GM12878 (cell line): ENCODE results near the gene TLR5. TPM values are rescaled to one million over a fixed set of nuclear protein-coding genes. Genes with fewer than 3 reads are reported as not detected.

ENCODE experiments used
- ATAC-seq: fragments of 200-7000 bp; cut with Tn5 transposase; 3 replicates; pipeline ENCODE4 v1.9.1; 2020; ENCODE audit warnings: mild to moderate bottlenecking, moderate library complexity
- BruUV-seq: library from RNA; stranded (reverse); fragments of 400-500 nt; replicated peaks from 2 replicates; lab custom pipeline; 2021; lab: Mats Ljungman, UMichigan
- CTCF ChIA-PET: fragments of 300-600 bp; sonication (Branson Sonifier 250); formaldehyde crosslinking; extraction: SDS; loops from one replicate; lab custom pipeline; 2021; ENCODE audit warnings: inconsistent platforms; lab: Yijun Ruan, JAX
- POLR2A ChIA-PET: fragments of 350-600 bp; formaldehyde crosslinking; extraction: SDS; loops from one replicate; lab custom pipeline; 2021; ENCODE audit warnings: inconsistent platforms; lab: Charles Lee
- RAD21 ChIA-PET: fragments of 300-600 bp; sonication (Branson Sonifier 250); formaldehyde crosslinking; loops from one replicate; lab custom pipeline; 2023; ENCODE audit warnings: antibody characterized with exemption; ENCODE audit not compliant: unreplicated experiment; lab: Charles Lee
- SMC1A ChIA-PET: fragments of 300-600 bp; sonication (Branson Sonifier 250); formaldehyde crosslinking; loops from one replicate; lab custom pipeline; 2023; ENCODE audit not compliant: unreplicated experiment, uncharacterized antibody; lab: Charles Lee
- DNase-seq: peaks from one replicate; pipeline ENCODE4 v3.0.0-alpha.2; 2011; ENCODE audit warnings: low read depth, low spot score
- FAIRE-seq: peaks from 3 replicates; lab custom pipeline; 2011; peaks lifted over from hg19 to GRCh38; lab: Jason Lieb, UNC
- H2AFZ ChIP-seq: 2 replicates; pipeline ENCODE4 v1.6.0; 2011; ENCODE audit warnings: low read depth, low read length, control low read depth; ENCODE audit not compliant: control insufficient read depth
- H3K27ac ChIP-seq: 2 replicates; pipeline ENCODE4 v1.5.1; 2011; ENCODE audit warnings: control low read depth; ENCODE audit not compliant: control insufficient read depth, insufficient read depth
- H3K27me3 ChIP-seq, 2 experiments: replicated peaks in 1 of 2; 2 replicates each; pipeline versions ENCODE4 v1.6.0 to v1.6.1; 2011; ENCODE audit warnings: low read length in 1 of 2; ENCODE audit not compliant: control insufficient read depth in 2 of 2, insufficient read depth in 2 of 2
- H3K36me3 ChIP-seq, 2 experiments: 2 replicates each; pipeline ENCODE4 v1.5.1; 2011; ENCODE audit warnings: low read length in 1 of 2; ENCODE audit not compliant: control insufficient read depth in 2 of 2, insufficient read depth in 2 of 2
- H3K4me1 ChIP-seq: 2 replicates; pipeline ENCODE4 v1.6.1; 2011; ENCODE audit warnings: mild to moderate bottlenecking, low read length, moderate library complexity, mixed read lengths; ENCODE audit not compliant: control insufficient read depth, insufficient read depth
- H3K4me2 ChIP-seq: 2 replicates; pipeline ENCODE4 v1.6.0; 2011; ENCODE audit warnings: control low read depth; ENCODE audit not compliant: control insufficient read depth, insufficient read depth
- H3K4me3 ChIP-seq: fragments of 200-600 bp; sonication (generic); 2 replicates; pipeline ENCODE4 v1.5.1; 2016
- H3K79me2 ChIP-seq: 2 replicates; pipeline ENCODE4 v1.6.0; 2011; ENCODE audit warnings: low read length; ENCODE audit not compliant: control insufficient read depth, insufficient read depth
- H3K9ac ChIP-seq: 2 replicates; pipeline ENCODE4 v1.8.0; 2011; ENCODE audit warnings: low read length, control low read depth, mixed read lengths; ENCODE audit not compliant: control insufficient read depth, insufficient read depth
- H3K9me3 ChIP-seq: replicated peaks from 3 replicates; pipeline ENCODE4 v1.5.1; 2011; ENCODE audit warnings: mild to moderate bottlenecking, low read length; ENCODE audit not compliant: control insufficient read depth, insufficient read depth
- H4K20me1 ChIP-seq: 2 replicates; pipeline ENCODE4 v1.6.0; 2011; ENCODE audit not compliant: control insufficient read depth, insufficient read depth
- BHLHE40 ChIP-seq, 2 experiments: fragments of 450-650 bp in 1 of 2; IDR thresholded peaks; 2 replicates each; pipeline ENCODE4 v1.6.1; 2011 to 2017; ENCODE audit warnings: low read depth in 2 of 2, borderline replicate concordance in 1 of 2, improper control_type of control experiment in 1 of 2, low read length in 1 of 2, mild to moderate bottlenecking in 1 of 2
- DPF2 ChIP-seq: fragments of 450-650 bp; IDR thresholded peaks from 2 replicates; pipeline ENCODE4 v1.6.1; 2017; ENCODE audit warnings: mild to moderate bottlenecking
- NRF1 ChIP-seq: conservative IDR thresholded peaks from 2 replicates; pipeline ENCODE4 v1.6.1; 2011; ENCODE audit warnings: mild to moderate bottlenecking, low read depth, low read length, improper control_type of control experiment
- RAD51 ChIP-seq: fragments of 450-650 bp; IDR thresholded peaks from 2 replicates; pipeline ENCODE4 v1.6.1; 2016; ENCODE audit warnings: moderate library complexity, mild to moderate bottlenecking, inconsistent platforms
- ZBED1 ChIP-seq: IDR thresholded peaks from 2 replicates; pipeline ENCODE4 v1.6.1; 2016; ENCODE audit warnings: borderline replicate concordance
- WGBS: methylation state at CpG from one replicate; pipeline ENCODE4 v1.1.6; 2016; ENCODE audit warnings: low lambda C conversion rate; ENCODE audit not compliant: insufficient replicate concordance, insufficient coverage; ENCODE audit errors: missing lambda C conversion rate; 5-methylcytosine and 5-hydroxymethylcytosine counted together
- in situ Hi-C: fragments of 300-500 bp; cut with MboI; formaldehyde crosslinking; loops from 9 replicates; pipeline ENCODE4 v1.14.3; 2018; ENCODE audit warnings: mixed read lengths
- intact Hi-C: fragments of 100-400 bp; cut with micrococcal nuclease; formaldehyde crosslinking; loops from one replicate; pipeline ENCODE4 v1.14.2; 2022; ENCODE audit not compliant: unreplicated experiment
- polyA plus RNA-seq, 11 experiments: library from polyadenylated mRNA; depleted of rRNA in 4 of 11; unstranded in 6 of 11; stranded (reverse) in 5 of 11; fragments of >200 nt; fragmentation: Nextera tagmentation in 4 of 11; fragmentation: Illumina TruSeq in 1 of 11; extraction: Ambion mirVana in 4 of 11; extraction: Trizol in 1 of 11; gene quantifications; 1 replicate in 1 of 11; 2 replicates in 10 of 11; pipeline versions ENCODE4 v1.2.1 to v1.2.3, GENCODE V29; 2011 to 2016; ENCODE audit warnings: inconsistent platforms in 2 of 11, missing spikeins in 2 of 11, low read depth in 1 of 11
- total RNA-seq, 4 experiments: library from RNA; depleted of rRNA in 3 of 4; stranded (reverse); fragments of >200 nt in 3 of 4; fragmentation: Illumina TruSeq in 1 of 4; extraction: Trizol in 1 of 4; gene quantifications; 2 replicates each; pipeline versions ENCODE4 v1.2.1 to v1.2.3, GENCODE V29; 2013 to 2021
- TF ChIP-seq, protein P1 (sequence below): IDR thresholded peaks from 2 replicates; pipeline ENCODE4 v1.6.1; 2012; ENCODE audit warnings: low read depth, low read length, improper control_type of control experiment

TLR5 gene
- total and polyA plus RNA-seq, 10 of the 15 experiments (the other 5 are each of a cell fraction or from before 2014, with no cell fraction given) = 0.34 to 5.3 (median 0.79) TPM

- peaks cover 0 to 12% of the 10 kb centered on the region in 2 experiments; a peak in 2 of 4 replicates for H3K27me3 ChIP-seq
- H3K36me3 ChIP-seq = no peaks in the 10 kb centered on the region; a peak in 1 of 4 replicates
- in situ Hi-C loops (loop anchor here (5.0 to 25.0 kb wide), 2 partner anchors 544 to 1204 kb away; partner anchors contain the start of gene NVL), intact Hi-C loops (loop anchor here (1.0 to 10.0 kb wide), 3 partner anchors 111 to 551 kb away; no protein-coding TSS in a partner anchor)
- ATAC-seq (peak; percentile 14), DNase-seq (no peak), FAIRE-seq (peak; percentile 97)
- RAD21 ChIA-PET = interaction anchor here (0.7 to 5.4 kb wide), 36 partner anchors 9 to 1085 kb away, joined by 3 to 83 read pairs (median 4); partner anchors contain the start of genes SUSD4 and TLR5
- no peak overlapping the region for H3K27ac ChIP-seq
- no peak overlapping the region for H3K4me3 ChIP-seq
- no peaks in the 10 kb centered on the region for H4K20me1 ChIP-seq
- H3K4me2 ChIP-seq = peak overlapping the region; percentile 44; the same call in 1 of the 2 replicates
- no peaks in the 10 kb centered on the region for H3K4me1 ChIP-seq
- H2AFZ ChIP-seq = no peak overlapping the region
- TF ChIP-seq BHLHE40 (IDR thresholded peaks at IDR 0.05; ENCODE audit: borderline replicate concordance in 1 of 2, low read depth in 2 of 2, low read length in 1 of 2) (0 out of 4 replicates have a peak, but pooled peaks of 1 of the 2 experiments have one; percentile 3), RAD51 (peak; percentile 37; the same call in 1 of the 2 replicates), DPF2 (0 out of 2 replicates have a peak, but pooled peaks have one; percentile 31), NRF1 (no peak), ZBED1 (no peak)
- TF ChIP-seq, protein P1, sequence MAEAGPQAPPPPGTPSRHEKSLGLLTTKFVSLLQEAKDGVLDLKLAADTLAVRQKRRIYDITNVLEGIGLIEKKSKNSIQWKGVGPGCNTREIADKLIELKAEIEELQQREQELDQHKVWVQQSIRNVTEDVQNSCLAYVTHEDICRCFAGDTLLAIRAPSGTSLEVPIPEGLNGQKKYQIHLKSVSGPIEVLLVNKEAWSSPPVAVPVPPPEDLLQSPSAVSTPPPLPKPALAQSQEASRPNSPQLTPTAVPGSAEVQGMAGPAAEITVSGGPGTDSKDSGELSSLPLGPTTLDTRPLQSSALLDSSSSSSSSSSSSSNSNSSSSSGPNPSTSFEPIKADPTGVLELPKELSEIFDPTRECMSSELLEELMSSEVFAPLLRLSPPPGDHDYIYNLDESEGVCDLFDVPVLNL = no peak
- under 1% methylated on average over 15 of the region's 15 CpGs for WGBS
- no peaks in the 10 kb centered on the region for H3K9me3 ChIP-seq
- H3K9ac ChIP-seq = no peak overlapping the region
- BruUV-seq = no TSS peak
- CTCF ChIA-PET = interaction anchor here (0.6 to 17.0 kb wide), 67 partner anchors 9 to 563 kb away, joined by 3 to 406 read pairs (median 4); partner anchors contain the start of genes FAM177B and TLR5
- POLR2A ChIA-PET = interaction anchor here (0.6 to 2.0 kb wide), 7 partner anchors 10 to 111 kb away, joined by 3 to 9 read pairs (median 4); partner anchors contain the start of gene TLR5
- H3K79me2 ChIP-seq = no peaks in the 10 kb centered on the region
- SMC1A ChIA-PET = interaction anchor here (0.6 to 7.2 kb wide), 40 partner anchors 8 to 674 kb away, joined by 3 to 218 read pairs (median 4); partner anchors contain the start of genes SUSD4 and TLR5
These were observed 9.7 kb downstream of the TLR5 start for GRCh38 chr1:223133306-223133823.
